GM19099 (cell line): ENCODE results near the gene NRP1.

Experiments
- POLR2A ChIP-seq: IDR thresholded peaks from 3 replicates; pipeline ENCODE4 v1.6.1; 2011; ENCODE audit warnings: low read depth; ENCODE audit not compliant: insufficient read length; ENCODE audit errors: extremely low read depth

NRP1 gene

GRCh38 chr10:33233635-33234034, 100.8 kb downstream of the NRP1 start:
- TF ChIP-seq POLR2A: no peak

GRCh38 chr10:33233221-33233620, 101.2 kb downstream of the NRP1 start:
- no peak for TF ChIP-seq POLR2A

- no peak for TF ChIP-seq POLR2A
These were observed 102.7 kb downstream of the NRP1 start for GRCh38 chr10:33231621-33232350.

GRCh38 chr10:33229949-33230267, 104.6 kb downstream of the NRP1 start:
- no peak for TF ChIP-seq POLR2A

GRCh38 chr10:33229252-33229948, 105.1 kb downstream of the NRP1 start:
- no peak for TF ChIP-seq POLR2A

- TF ChIP-seq POLR2A: no peak
These were observed 106.0 kb downstream of the NRP1 start for GRCh38 chr10:33228426-33228825.

- no peak for TF ChIP-seq POLR2A
These were observed 107.0 kb downstream of the NRP1 start for GRCh38 chr10:33227489-33227888.

GRCh38 chr10:33224251-33224965, 110.1 kb downstream of the NRP1 start:
- TF ChIP-seq POLR2A: no peak

- TF ChIP-seq POLR2A: no peak
These were observed 111.0 kb downstream of the NRP1 start for GRCh38 chr10:33223326-33224000.

GRCh38 chr10:33217854-33218253, 116.6 kb downstream of the NRP1 start:
- no peak for TF ChIP-seq POLR2A

GRCh38 chr10:33216661-33217427, 117.6 kb downstream of the NRP1 start:
- no peak for TF ChIP-seq POLR2A

- no peak for TF ChIP-seq POLR2A
These were observed 118.8 kb downstream of the NRP1 start for GRCh38 chr10:33215635-33216034.

GRCh38 chr10:33215154-33215553, 119.3 kb downstream of the NRP1 start:
- no peak for TF ChIP-seq POLR2A

- TF ChIP-seq POLR2A: no peak
These were observed 120.3 kb downstream of the NRP1 start for GRCh38 chr10:33214174-33214573.
